Breast epithelium (tissue), 3 donors: ENCODE measurements around the gene MYL7.

Source experiments
- CTCF ChIP-seq, 3 donors: fragments of 450-650 bp; IDR thresholded peaks; one replicate each; pipeline ENCODE4 v1.5.1; 2016 to 2017; ENCODE audit warnings: antibody characterized with exemption in 3 of 3, mild to moderate bottlenecking in 3 of 3, moderate library complexity in 3 of 3
- POLR2A ChIP-seq: fragments of 450-650 bp; IDR thresholded peaks from one replicate; pipeline ENCODE4 v1.6.1; 2016; ENCODE audit warnings: antibody characterized with exemption, mild to moderate bottlenecking, moderate library complexity
- POLR2AphosphoS5 ChIP-seq, 3 donors: sonication (generic); formaldehyde crosslinking; IDR thresholded peaks; one replicate each; pipeline ENCODE4 v1.6.1; 2017; ENCODE audit warnings: antibody characterized with exemption in 3 of 3

DNA sequence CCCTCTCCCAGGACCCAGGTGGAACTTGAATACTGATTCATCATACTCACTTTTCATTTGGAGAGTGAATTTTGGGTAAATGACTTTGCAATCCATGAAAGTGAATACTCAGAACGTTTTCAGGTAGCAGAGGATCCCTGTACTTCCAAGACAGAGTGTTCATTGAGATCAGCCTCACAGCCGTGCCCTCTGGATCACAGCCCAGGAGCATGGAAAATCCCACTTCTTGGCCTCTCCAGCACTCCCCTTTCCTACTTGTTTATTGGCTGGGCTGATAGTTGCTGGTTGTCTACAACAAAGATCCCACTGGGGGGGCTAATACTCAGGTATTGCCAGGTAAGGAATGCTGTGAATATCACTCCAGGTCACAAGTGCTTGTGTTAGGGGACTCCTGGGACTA is 42.3 kb upstream of the MYL7 start:
- TF ChIP-seq CTCF (IDR thresholded peaks at IDR 0.05) (no peak), POLR2A (no peak), POLR2AphosphoS5 (IDR thresholded peaks at IDR 0.05) (no peak)
